Duodenal mucosa (tissue), 2 donors: ENCODE data around the gene NKAIN4.
"Not testable (repeated sequence)": the region's sequence is repeated elsewhere in the genome, so short reads cannot be mapped to it uniquely, and the experiment has no call there.

Experiments used
- H3K27ac ChIP-seq: one replicate; pipeline ENCODE4 v1.7.0; 2013; ENCODE audit warnings: low read depth, low read length
- H3K27me3 ChIP-seq, 2 donors: one replicate each; pipeline ENCODE4 v1.7.0; 2013; ENCODE audit warnings: low read length in 2 of 2, control low read depth in 1 of 2; ENCODE audit not compliant: insufficient read depth in 2 of 2, control insufficient read depth in 1 of 2
- H3K36me3 ChIP-seq, 2 donors: one replicate each; pipeline ENCODE4 v1.7.0; 2013; ENCODE audit warnings: low read length in 2 of 2, control low read depth in 1 of 2; ENCODE audit not compliant: insufficient read depth in 2 of 2, control insufficient read depth in 1 of 2
- H3K4me1 ChIP-seq, 2 donors: one replicate each; pipeline ENCODE4 v1.7.0; 2013; ENCODE audit warnings: low read length in 2 of 2, control low read depth in 1 of 2; ENCODE audit not compliant: insufficient read depth in 2 of 2, control insufficient read depth in 1 of 2
- H3K4me3 ChIP-seq, 2 donors: one replicate each; pipeline ENCODE4 v1.7.0; 2013; ENCODE audit warnings: low read length in 2 of 2, low read depth in 1 of 2
- H3K9ac ChIP-seq, 2 donors: one replicate each; pipeline ENCODE4 v1.7.0; 2013; ENCODE audit warnings: low read length in 2 of 2, low read depth in 1 of 2
- H3K9me3 ChIP-seq, 2 donors: one replicate each; pipeline ENCODE4 v1.7.0; 2013; ENCODE audit warnings: low read length in 2 of 2, control low read depth in 1 of 2; ENCODE audit not compliant: control insufficient read depth in 1 of 2

The NKAIN4 gene

DNA sequence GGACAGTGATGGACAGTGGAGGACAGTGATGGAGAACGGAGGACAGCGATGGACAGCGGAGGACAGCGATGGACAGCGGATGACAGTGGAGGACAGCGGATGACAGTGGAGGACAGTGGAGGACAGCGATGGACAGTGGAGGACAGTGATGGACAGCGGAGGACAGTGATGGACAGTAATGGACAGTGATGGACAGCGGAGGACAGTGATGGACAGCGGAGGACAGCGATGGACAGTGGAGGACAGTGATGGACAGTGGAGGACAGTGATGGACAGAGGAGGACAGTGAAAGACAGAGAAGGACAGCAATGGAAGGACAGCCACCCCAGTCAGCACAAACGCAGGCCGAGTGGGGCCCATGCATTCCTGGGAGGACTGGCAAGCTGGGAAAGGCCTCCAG, 3.4 kb upstream of the NKAIN4 start:
- Histone ChIP-seq H3K27ac (no peak overlapping the region), H3K9me3 (no peaks in the 10 kb centered on the region), H3K27me3 (peaks cover 26 to 52% of the 10 kb centered on the region in 2 donors), H3K4me1 (no peaks in the 10 kb centered on the region), H3K4me3 (no peak overlapping the region), H3K9ac (no peak overlapping the region), H3K36me3 (no peaks in the 10 kb centered on the region)

DNA sequence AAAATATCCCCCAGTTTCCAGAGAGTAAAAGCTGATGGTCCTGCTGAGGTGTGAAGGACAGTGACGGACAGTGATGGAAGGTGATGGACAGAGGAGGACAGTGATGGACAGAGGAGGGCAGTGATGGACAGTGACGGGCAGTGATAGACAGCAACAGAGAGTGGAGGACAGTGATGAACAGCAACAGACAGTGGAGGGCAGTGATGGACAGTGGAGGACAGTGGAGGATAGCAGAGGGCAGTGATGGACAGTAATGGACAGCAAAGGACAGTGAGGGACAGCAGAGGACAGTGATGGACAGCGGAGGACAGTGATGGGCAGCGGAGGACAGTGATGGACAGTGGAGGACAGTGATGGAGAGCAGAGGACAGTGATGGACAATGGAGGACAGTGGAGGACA, 2.7 kb upstream of the NKAIN4 start:
- H3K27me3 ChIP-seq = peaks cover 32 to 53% of the 10 kb centered on the region in 2 donors

DNA sequence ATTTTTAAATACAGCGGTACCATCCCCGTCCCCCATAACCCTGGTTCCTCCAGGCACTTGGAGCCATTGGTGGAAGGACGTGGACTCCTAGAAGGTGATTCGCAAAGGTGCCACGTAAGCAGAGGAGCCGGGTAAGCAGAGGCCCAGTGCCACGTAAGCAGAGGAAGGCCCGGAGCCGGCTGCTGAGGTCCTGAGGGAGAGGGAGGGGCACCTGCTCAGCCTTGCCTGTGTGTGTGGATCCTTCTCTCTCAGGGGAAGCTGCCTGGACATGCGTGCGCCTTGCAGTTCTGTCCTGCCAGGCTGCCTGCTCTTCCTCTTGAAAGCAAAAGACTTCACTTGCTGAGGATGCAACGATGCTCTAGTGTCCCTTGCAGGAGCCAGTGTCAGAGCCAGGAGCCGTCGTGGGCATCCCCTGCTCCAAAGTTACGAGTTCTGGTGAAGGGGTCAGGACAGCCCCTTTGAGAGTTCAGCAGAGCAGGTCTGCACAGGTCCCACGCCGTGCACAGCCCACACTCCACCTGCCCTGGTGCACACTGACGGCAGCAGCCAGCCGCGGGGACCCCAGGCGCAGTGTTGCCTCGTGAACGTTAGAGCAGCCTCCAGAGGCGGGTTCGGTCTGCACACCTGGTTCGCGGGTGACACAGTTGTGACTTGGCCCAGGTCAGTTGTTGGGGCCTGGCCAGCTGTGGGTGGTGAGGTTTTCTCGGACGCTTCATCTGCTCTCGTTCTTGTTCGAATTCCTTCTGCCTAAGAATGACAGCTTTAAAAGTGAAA, 1.9 kb upstream of the NKAIN4 start:
- H3K27ac ChIP-seq = no peak overlapping the region
- H3K4me1 ChIP-seq = no peaks in the 10 kb centered on the region
- no peak overlapping the region for H3K4me3 ChIP-seq
- no peaks in the 10 kb centered on the region for H3K9me3 ChIP-seq
- H3K36me3 ChIP-seq = no peaks in the 10 kb centered on the region
- peaks cover 34 to 49% of the 10 kb centered on the region in 2 donors for H3K27me3 ChIP-seq
- H3K9ac ChIP-seq = no peak overlapping the region

More for the DNA sequence above, 2.7 kb upstream of the NKAIN4 start:
- no peak overlapping the region for H3K4me3 ChIP-seq
- no peaks in the 10 kb centered on the region for H3K36me3 ChIP-seq
- H3K4me1 ChIP-seq = no peaks in the 10 kb centered on the region
- H3K27ac ChIP-seq = no peak overlapping the region
- no peaks in the 10 kb centered on the region for H3K9me3 ChIP-seq
- no peak overlapping the region for H3K9ac ChIP-seq

GRCh38 chr20:63254606-63255384, 532 bp upstream of the NKAIN4 start:
- Histone ChIP-seq H3K9me3 (no peaks in the 10 kb centered on the region), H3K9ac (no peak overlapping the region), H3K4me1 (no peaks in the 10 kb centered on the region), H3K4me3 (no peak overlapping the region), H3K27me3 (peaks cover 34 to 49% of the 10 kb centered on the region in 2 donors), H3K27ac (no peak overlapping the region), H3K36me3 (no peaks in the 10 kb centered on the region)

DNA sequence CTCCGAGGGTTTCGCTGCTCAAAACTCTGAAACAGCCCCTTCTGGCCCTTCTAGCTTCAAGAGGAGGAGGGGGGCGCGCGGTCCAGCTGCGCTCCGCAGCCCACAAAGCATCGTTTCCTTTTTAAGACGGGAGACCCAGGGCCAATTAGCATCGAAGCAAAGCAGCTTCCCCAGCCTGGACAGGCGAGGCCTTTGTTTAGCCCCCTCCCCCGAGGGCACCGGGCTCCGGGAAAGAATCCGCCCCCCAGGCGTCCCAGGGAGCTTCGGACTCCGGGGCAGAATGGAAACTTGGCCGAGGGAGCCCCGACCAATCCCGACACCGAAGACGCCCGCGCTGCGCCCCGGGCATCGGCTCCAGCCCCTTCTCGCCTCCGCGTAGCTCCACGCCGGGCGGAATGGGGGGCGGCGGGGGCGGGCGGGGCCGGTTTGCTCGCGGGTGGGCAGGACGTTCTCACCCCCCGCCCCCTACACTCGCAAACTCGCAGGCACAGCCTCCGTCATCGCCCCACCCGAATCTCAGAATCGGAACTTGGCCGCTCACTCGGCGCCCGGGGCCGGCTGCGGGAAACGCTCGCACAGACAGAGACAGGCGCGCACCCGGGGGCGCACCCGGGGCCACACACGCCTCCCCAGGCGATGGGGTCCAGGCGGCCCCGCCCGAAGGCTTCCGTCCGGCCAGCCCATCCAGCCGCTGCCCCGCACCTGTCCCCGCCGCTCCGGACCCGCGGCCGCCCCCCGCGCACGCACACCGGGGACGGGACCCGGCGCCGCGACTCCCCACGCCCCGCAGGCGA, 628 bp downstream of the NKAIN4 start:
- H3K9ac ChIP-seq = no peak overlapping the region
- H3K27ac ChIP-seq = no peak overlapping the region
- no peak overlapping the region for H3K4me3 ChIP-seq
- H3K4me1 ChIP-seq = no peaks in the 10 kb centered on the region
- H3K9me3 ChIP-seq = no peaks in the 10 kb centered on the region
- H3K36me3 ChIP-seq = no peaks in the 10 kb centered on the region
- peaks cover 34 to 41% of the 10 kb centered on the region in 2 donors for H3K27me3 ChIP-seq

DNA sequence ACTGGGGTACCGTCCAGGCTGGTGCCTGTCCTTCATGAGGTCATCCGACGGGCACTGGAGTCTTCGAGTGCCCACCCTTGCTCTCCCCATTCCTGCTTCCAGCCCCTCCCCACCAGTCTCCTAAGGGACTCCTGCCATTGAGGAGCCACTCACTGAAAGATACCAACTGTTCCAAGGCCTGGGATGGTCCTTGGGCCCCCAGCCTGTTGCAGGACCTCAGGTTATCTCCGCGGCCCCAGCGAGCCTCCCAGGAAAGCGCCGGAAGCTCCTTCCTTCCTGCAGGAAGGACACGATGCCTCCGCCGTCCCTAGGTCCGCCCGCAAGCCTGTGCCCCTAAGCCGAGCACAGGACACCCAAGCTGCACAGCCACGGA, 1.2 kb downstream of the NKAIN4 start:
- Histone ChIP-seq H3K27ac (no peak overlapping the region), H3K4me1 (no peaks in the 10 kb centered on the region)

GRCh38 chr20:63252284-63252711, 2.0 kb downstream of the NKAIN4 start:
- no peak overlapping the region for H3K27ac ChIP-seq
- peaks cover 44 to 45% of the 10 kb centered on the region in 2 donors for H3K27me3 ChIP-seq
- no peaks in the 10 kb centered on the region for H3K9me3 ChIP-seq
- no peaks in the 10 kb centered on the region for H3K4me1 ChIP-seq
- H3K9ac ChIP-seq = no peak overlapping the region
- H3K36me3 ChIP-seq = no peaks in the 10 kb centered on the region
- no peak overlapping the region for H3K4me3 ChIP-seq

More for the DNA sequence above, 1.2 kb downstream of the NKAIN4 start:
- Histone ChIP-seq H3K9ac (no peak overlapping the region), H3K36me3 (no peaks in the 10 kb centered on the region), H3K4me3 (no peak overlapping the region), H3K27me3 (peaks cover 38 to 42% of the 10 kb centered on the region in 2 donors), H3K9me3 (no peaks in the 10 kb centered on the region)

DNA sequence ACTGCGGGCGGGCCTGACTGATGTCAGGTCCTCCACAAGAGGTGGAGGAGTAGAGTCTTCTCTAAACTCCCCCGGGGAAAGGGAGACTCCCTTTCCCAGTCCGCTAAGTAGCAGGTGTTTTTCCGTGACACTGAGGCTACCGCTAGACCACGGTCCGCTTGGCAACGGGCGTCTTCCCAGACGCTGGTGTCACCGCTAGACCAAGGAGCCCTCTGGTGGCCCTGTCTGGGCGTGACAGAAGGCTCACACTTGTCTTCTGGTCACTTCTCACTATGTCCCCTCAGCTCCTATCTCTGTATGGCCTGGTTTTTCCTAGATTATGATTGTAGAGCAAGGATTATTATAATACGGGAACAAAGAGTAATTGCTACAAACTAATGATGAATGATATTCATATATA, 2.9 kb downstream of the NKAIN4 start:
- H3K36me3 ChIP-seq, H3K9me3 ChIP-seq, H3K4me1 ChIP-seq, H3K9ac ChIP-seq, H3K27ac ChIP-seq, H3K4me3 ChIP-seq: not testable (repeated sequence)
- peaks cover 41 to 42% of the 10 kb centered on the region in 2 donors for H3K27me3 ChIP-seq

DNA sequence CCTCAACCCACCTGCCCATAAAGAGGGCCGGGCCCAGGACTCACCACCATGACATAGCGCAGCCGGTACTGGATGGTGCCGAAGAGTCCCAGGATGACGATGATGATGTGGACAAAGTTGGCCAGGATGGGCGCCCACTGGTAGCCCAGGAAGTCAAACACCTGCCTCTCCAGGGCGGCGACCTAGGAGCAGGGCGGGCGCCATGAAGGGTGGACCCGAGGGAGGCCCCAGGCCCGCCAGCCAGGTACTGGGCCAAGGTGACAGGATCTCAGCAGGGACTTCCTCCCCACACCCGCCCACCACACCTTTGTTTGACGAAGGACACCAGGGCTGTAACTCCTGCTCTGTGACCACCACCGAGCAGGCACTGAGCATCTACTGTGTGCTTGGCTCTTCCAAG, 4.4 kb downstream of the NKAIN4 start:
- Histone ChIP-seq H3K27ac (no peak overlapping the region), H3K9me3 (no peaks in the 10 kb centered on the region), H3K36me3 (no peaks in the 10 kb centered on the region), H3K27me3 (peaks cover 27 to 34% of the 10 kb centered on the region in 2 donors), H3K4me3 (no peak overlapping the region), H3K4me1 (no peaks in the 10 kb centered on the region), H3K9ac (no peak overlapping the region)
